ENCODE data around the gene SRRD.

Gene SRRD

GRCh38 chr22:26477341-26477731, 6.3 kb upstream of the SRRD start:
- no peak for TF ChIP-seq CTCF (IDR thresholded peaks at IDR 0.05; ENCODE audit: low read depth, low read length, missing control alignments)
- no peak overlapping the region for H3K4me3 ChIP-seq (ENCODE audit: low read depth, low read length)
- DNase-seq (ENCODE audit: low read depth) = no peak

GRCh38 chr22:26479043-26479791, 4.5 kb upstream of the SRRD start:
- no peak for DNase-seq (ENCODE audit: low read depth)
- peak; percentile 15 for TF ChIP-seq CTCF (IDR thresholded peaks at IDR 0.05; ENCODE audit: low read depth, low read length, missing control alignments)
- H3K4me3 ChIP-seq (ENCODE audit: low read depth, low read length) = peak overlapping the region; percentile 55

GRCh38 chr22:26479792-26480610, 3.7 kb upstream of the SRRD start:
- peak overlapping the region; percentile 55 for H3K4me3 ChIP-seq (ENCODE audit: low read depth, low read length)
- DNase-seq (ENCODE audit: low read depth) = no peak
- TF ChIP-seq CTCF (IDR thresholded peaks at IDR 0.05; ENCODE audit: low read depth, low read length, missing control alignments) = no peak

- H3K4me3 ChIP-seq (ENCODE audit: low read depth, low read length) = peak overlapping the region; percentile 55
- no peak for DNase-seq (ENCODE audit: low read depth)
- TF ChIP-seq CTCF (IDR thresholded peaks at IDR 0.05; ENCODE audit: low read depth, low read length, missing control alignments) = no peak
Observed at GRCh38 chr22:26480611-26480932, 3.1 kb upstream of the SRRD start.

- peak overlapping the region; percentile 55; the same call in 1 of the 2 replicates for H3K4me3 ChIP-seq (ENCODE audit: low read depth, low read length)
Observed at GRCh38 chr22:26481112-26481693, 2.5 kb upstream of the SRRD start.

GRCh38 chr22:26481694-26482093, 2.0 kb upstream of the SRRD start:
- TF ChIP-seq CTCF (IDR thresholded peaks at IDR 0.05; ENCODE audit: low read depth, low read length, missing control alignments) = no peak
- peak overlapping the region; percentile 55; the same call in 1 of the 2 replicates for H3K4me3 ChIP-seq (ENCODE audit: low read depth, low read length)
- DNase-seq (ENCODE audit: low read depth) = peak; percentile 30

More at GRCh38 chr22:26481112-26481693, 2.5 kb upstream of the SRRD start:
- DNase-seq (ENCODE audit: low read depth) = no peak
- no peak for TF ChIP-seq CTCF (IDR thresholded peaks at IDR 0.05; ENCODE audit: low read depth, low read length, missing control alignments)
